Endothelial cell of umbilical vein (primary cell): Measurements from ENCODE around the gene SPAG7. TPM values are rescaled to one million over a fixed set of nuclear protein-coding genes. Genes with fewer than 3 reads are reported as not detected.

ENCODE experiments used
- BruUV-seq: library from RNA; stranded (reverse); fragments of 400-500 nt; replicated peaks from 2 replicates; lab custom pipeline; 2021; lab: Mats Ljungman, UMichigan
- CTCF ChIA-PET: fragments of 300-600, 350-600 bp; sonication (Branson Sonifier 250); formaldehyde crosslinking; loops from one replicate; lab custom pipeline; 2021; ENCODE audit warnings: antibody characterized with exemption, inconsistent platforms; lab: Charles Lee
- POLR2A ChIA-PET: fragments of 300-600, 350-600 bp; sonication (Branson Sonifier 250); formaldehyde crosslinking; loops from one replicate; lab custom pipeline; 2021; ENCODE audit warnings: antibody characterized with exemption, inconsistent platforms; lab: Charles Lee
- DNase-seq: peaks from one replicate; pipeline ENCODE4 v3.0.0-alpha.2; 2011; ENCODE audit warnings: low read depth, low spot score
- FAIRE-seq: peaks from 2 replicates; lab custom pipeline; 2011; peaks lifted over from hg19 to GRCh38; lab: Jason Lieb, UNC
- H2AFZ ChIP-seq: 2 replicates; pipeline ENCODE4 v1.6.0; 2012; ENCODE audit warnings: low read depth, low read length, control low read depth, inconsistent platforms
- H3K27ac ChIP-seq: 2 replicates; pipeline ENCODE4 v1.5.1; 2011; ENCODE audit warnings: low read depth, mild to moderate bottlenecking, control low read depth, low read length, moderate library complexity; ENCODE audit not compliant: insufficient read depth
- H3K27me3 ChIP-seq, 2 experiments: 2 replicates each; pipeline versions ENCODE4 v1.6.0 to v1.6.1; 2011; ENCODE audit warnings: low read length in 2 of 2, mixed read lengths in 1 of 2; ENCODE audit not compliant: control insufficient read depth in 2 of 2, insufficient read depth in 2 of 2
- H3K36me3 ChIP-seq, 2 experiments: 2 replicates in 1 of 2; 3 replicates in 1 of 2; pipeline ENCODE4 v1.5.1; 2011; ENCODE audit warnings: low read length in 2 of 2, mild to moderate bottlenecking in 1 of 2, moderate library complexity in 1 of 2; ENCODE audit not compliant: control insufficient read depth in 2 of 2, insufficient read depth in 2 of 2; ENCODE audit errors: extremely low read depth in 1 of 2
- H3K4me1 ChIP-seq: 3 replicates; pipeline ENCODE4 v1.5.1; 2011; ENCODE audit warnings: mild to moderate bottlenecking, low read length; ENCODE audit not compliant: control insufficient read depth, insufficient read depth; ENCODE audit errors: extremely low read depth
- H3K4me2 ChIP-seq: 2 replicates; pipeline ENCODE4 v1.6.1; 2011; ENCODE audit warnings: low read length, control low read depth, mixed read lengths; ENCODE audit not compliant: insufficient read depth
- H3K4me3 ChIP-seq, 3 experiments: fragments of 200-600 bp in 1 of 3; sonication (generic), shearing (Covaris generic) in 1 of 3; replicated peaks in 1 of 3; 2 replicates each; pipeline ENCODE4 v1.5.1; 2011 to 2016; ENCODE audit warnings: control low read depth in 3 of 3, low read length in 3 of 3, mild to moderate bottlenecking in 2 of 3, inconsistent platforms in 1 of 3, low read depth in 1 of 3, moderate library complexity in 1 of 3; ENCODE audit not compliant: insufficient read depth in 1 of 3
- H3K79me2 ChIP-seq: 2 replicates; pipeline ENCODE4 v1.6.0; 2012; ENCODE audit warnings: low read length, inconsistent platforms; ENCODE audit not compliant: control insufficient read depth, insufficient read depth
- H3K9ac ChIP-seq: replicated peaks from 2 replicates; pipeline ENCODE3; 2011; ENCODE audit warnings: low read length, control low read depth; ENCODE audit not compliant: insufficient read depth; ENCODE audit errors: extremely low read depth
- H3K9me1 ChIP-seq: replicated peaks from 3 replicates; pipeline ENCODE4 v1.6.0; 2011; ENCODE audit warnings: mild to moderate bottlenecking, low read length; ENCODE audit not compliant: control insufficient read depth, insufficient read depth; ENCODE audit errors: extremely low read depth
- H3K9me3 ChIP-seq: replicated peaks from 2 replicates; pipeline ENCODE4 v1.5.1; 2012; ENCODE audit warnings: low read length, inconsistent platforms; ENCODE audit not compliant: control insufficient read depth, insufficient read depth
- H4K20me1 ChIP-seq: replicated peaks from 2 replicates; pipeline ENCODE3; 2011; ENCODE audit warnings: mild to moderate bottlenecking, low read length; ENCODE audit not compliant: control insufficient read depth, insufficient read depth; ENCODE audit errors: extremely low read depth
- EZH2 ChIP-seq: IDR thresholded peaks from 2 replicates; pipeline ENCODE4 v1.6.1; 2012; ENCODE audit warnings: borderline replicate concordance, low read depth, mild to moderate bottlenecking, moderate library complexity, low read length, inconsistent platforms; ENCODE audit not compliant: severe bottlenecking
- FOS ChIP-seq: IDR thresholded peaks from 2 replicates; pipeline ENCODE4 v1.6.1; 2011; ENCODE audit warnings: mild to moderate bottlenecking, low read length, moderate library complexity, borderline replicate concordance; ENCODE audit not compliant: insufficient read depth
- GATA2 ChIP-seq: IDR thresholded peaks from 2 replicates; pipeline ENCODE4 v1.7.0; 2011; ENCODE audit warnings: low read depth, mild to moderate bottlenecking, moderate library complexity, mixed read lengths, low read length; ENCODE audit not compliant: insufficient read length, insufficient read depth
- JUN ChIP-seq: IDR thresholded peaks from 2 replicates; pipeline ENCODE4 v1.6.1; 2011; ENCODE audit warnings: borderline replicate concordance, low read depth; ENCODE audit not compliant: insufficient read length, insufficient read depth
- MYC ChIP-seq: IDR thresholded peaks from one replicate; pipeline ENCODE4 v1.6.1; 2011; ENCODE audit warnings: mild to moderate bottlenecking, low read depth, low read length
- POLR2A ChIP-seq: IDR thresholded peaks from 2 replicates; pipeline ENCODE4 v1.6.1; 2012; ENCODE audit warnings: low read depth, mild to moderate bottlenecking, control low read depth, low read length
- POLR2AphosphoS5 ChIP-seq: IDR thresholded peaks from 2 replicates; pipeline ENCODE4 v1.6.1; 2012; ENCODE audit warnings: low read depth, mild to moderate bottlenecking, control low read depth, low read length, moderate library complexity; ENCODE audit not compliant: insufficient read depth
- dilution Hi-C: fragments of 300-500 bp; cut with MboI; formaldehyde crosslinking; loops from one replicate; pipeline ENCODE4 v1.15.0; 2019; ENCODE audit warnings: low sequenced_read_pairs; ENCODE audit not compliant: extremely low pct_ligation_motif_present
- intact Hi-C: fragments of 100-400 bp; cut with micrococcal nuclease; formaldehyde crosslinking; loops from one replicate; pipeline ENCODE4 v1.10.0; 2022
- polyA plus RNA-seq, 4 experiments: library from polyadenylated mRNA; depleted of rRNA in 3 of 4; stranded (reverse) in 3 of 4; unstranded in 1 of 4; fragments of >200 nt; gene quantifications; 2 replicates each; pipeline versions ENCODE4 v1.2.1 to v1.2.3, GENCODE V29; 2011 to 2012; ENCODE audit warnings: missing spikeins in 1 of 4
- total RNA-seq: library from RNA; stranded (reverse); gene quantifications from 2 replicates; pipeline ENCODE4 v1.2.3, GENCODE V29; 2021
- TF ChIP-seq, protein P1 (sequence below), 2 donors: IDR thresholded peaks; 1 replicate in 1 of 2; 2 replicates in 1 of 2; pipeline ENCODE4 v1.5.1; 2011; ENCODE audit warnings: low read length in 2 of 2, mild to moderate bottlenecking in 2 of 2, moderate library complexity in 2 of 2, control low read depth in 1 of 2, inconsistent platforms in 1 of 2, low read depth in 1 of 2; ENCODE audit not compliant: insufficient read depth in 1 of 2; ENCODE audit errors: extremely low read depth in 1 of 2
- TF ChIP-seq, protein P2 (sequence below): IDR thresholded peaks from 2 replicates; pipeline ENCODE4 v1.6.1; 2011; ENCODE audit not compliant: insufficient read depth, insufficient read length

The SPAG7 gene
- total and polyA plus RNA-seq, 2 donors (not counting 3 experiments of a cell fraction or from before 2014, with no cell fraction given) = 68.6 to 75.2 TPM

DNA sequence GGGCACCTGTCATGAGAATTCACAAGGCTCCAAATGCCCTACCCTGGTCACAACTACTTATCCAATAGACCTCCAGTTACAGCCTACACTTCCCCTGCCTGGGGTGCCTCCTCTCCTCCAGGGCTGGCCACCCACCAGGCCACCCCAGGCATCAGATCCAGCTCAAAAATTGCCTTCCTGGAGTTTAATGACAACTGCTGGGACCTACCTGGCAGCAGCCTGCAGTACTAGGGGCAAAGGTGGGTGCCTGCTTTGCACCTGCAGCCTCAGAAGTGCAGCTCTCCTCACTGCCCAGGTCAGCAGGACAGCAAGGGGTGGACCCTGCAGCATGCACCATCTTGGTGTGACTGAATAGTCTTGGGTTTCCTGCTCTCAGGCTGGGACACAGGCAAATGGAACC is 32.0 kb downstream of the SPAG7 start:
- Histone ChIP-seq H3K27me3 (no peaks in the 10 kb centered on the region), H3K4me2 (no peak overlapping the region), H2AFZ (no peak overlapping the region), H3K9me1 (no peaks in the 10 kb centered on the region), H3K4me3 (no peak overlapping the region), H3K9ac (no peak overlapping the region), H3K9me3 (no peaks in the 10 kb centered on the region), H3K4me1 (peaks cover 15% of the 10 kb centered on the region), H3K27ac (no peak overlapping the region), H3K36me3 (peaks cover 2 to 19% of the 10 kb centered on the region in 2 experiments), H3K79me2 (peaks cover 17% of the 10 kb centered on the region), H4K20me1 (no peaks in the 10 kb centered on the region)
- CTCF ChIA-PET = interaction anchor here (1.8 kb wide), 1 partner anchor 26 kb away, joined by 8 read pairs; no protein-coding TSS in a partner anchor
- DNase-seq = no peak
- intact Hi-C loops = no loop called here
- no peak for TF ChIP-seq GATA2
- TF ChIP-seq, protein P1, sequence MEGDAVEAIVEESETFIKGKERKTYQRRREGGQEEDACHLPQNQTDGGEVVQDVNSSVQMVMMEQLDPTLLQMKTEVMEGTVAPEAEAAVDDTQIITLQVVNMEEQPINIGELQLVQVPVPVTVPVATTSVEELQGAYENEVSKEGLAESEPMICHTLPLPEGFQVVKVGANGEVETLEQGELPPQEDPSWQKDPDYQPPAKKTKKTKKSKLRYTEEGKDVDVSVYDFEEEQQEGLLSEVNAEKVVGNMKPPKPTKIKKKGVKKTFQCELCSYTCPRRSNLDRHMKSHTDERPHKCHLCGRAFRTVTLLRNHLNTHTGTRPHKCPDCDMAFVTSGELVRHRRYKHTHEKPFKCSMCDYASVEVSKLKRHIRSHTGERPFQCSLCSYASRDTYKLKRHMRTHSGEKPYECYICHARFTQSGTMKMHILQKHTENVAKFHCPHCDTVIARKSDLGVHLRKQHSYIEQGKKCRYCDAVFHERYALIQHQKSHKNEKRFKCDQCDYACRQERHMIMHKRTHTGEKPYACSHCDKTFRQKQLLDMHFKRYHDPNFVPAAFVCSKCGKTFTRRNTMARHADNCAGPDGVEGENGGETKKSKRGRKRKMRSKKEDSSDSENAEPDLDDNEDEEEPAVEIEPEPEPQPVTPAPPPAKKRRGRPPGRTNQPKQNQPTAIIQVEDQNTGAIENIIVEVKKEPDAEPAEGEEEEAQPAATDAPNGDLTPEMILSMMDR (IDR thresholded peaks at IDR 0.05; ENCODE audit: extremely low read depth in 1 of 2, insufficient read depth in 1 of 2, low read depth in 1 of 2, low read length in 2 of 2) = no peak
- no peak for TF ChIP-seq POLR2AphosphoS5
- no peak for TF ChIP-seq MYC
- no peak for TF ChIP-seq EZH2
- TF ChIP-seq JUN = no peak
- no peak for TF ChIP-seq FOS
- TF ChIP-seq, protein P2, sequence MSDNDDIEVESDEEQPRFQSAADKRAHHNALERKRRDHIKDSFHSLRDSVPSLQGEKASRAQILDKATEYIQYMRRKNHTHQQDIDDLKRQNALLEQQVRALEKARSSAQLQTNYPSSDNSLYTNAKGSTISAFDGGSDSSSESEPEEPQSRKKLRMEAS = no peak
- TF ChIP-seq POLR2A = no peak
- peak; percentile 15 for FAIRE-seq
- BruUV-seq = no TSS peak
- dilution Hi-C loops = no loop called here
- POLR2A ChIA-PET = no interaction called here
